HG03521 (cell line): ENCODE measurements around the gene EMID1.
"Not testable (repeated sequence)": the region's sequence is repeated elsewhere in the genome, so short reads cannot be mapped to it uniquely, and the experiment has no call there.

Source experiments
- ATAC-seq: cut with Tn5 transposase; IDR thresholded peaks from one replicate; pipeline ENCODE4 v1.9.1; 2021; ENCODE audit warnings: mild to moderate bottlenecking, moderate library complexity; ENCODE audit not compliant: unreplicated experiment

Gene EMID1

GRCh38 chr22:29208879-29209623 is 3.4 kb downstream of the EMID1 start:
- no peak for ATAC-seq

- ATAC-seq: no peak
Observed at GRCh38 chr22:29209624-29209929, 3.9 kb downstream of the EMID1 start.

GRCh38 chr22:29211066-29211465 is 5.4 kb downstream of the EMID1 start:
- ATAC-seq: no peak

GRCh38 chr22:29211466-29211865 is 5.8 kb downstream of the EMID1 start:
- no peak for ATAC-seq

GRCh38 chr22:29212743-29213142 is 7.0 kb downstream of the EMID1 start:
- no peak for ATAC-seq

- no peak for ATAC-seq
Observed at GRCh38 chr22:29213493-29213892, 7.8 kb downstream of the EMID1 start.

GRCh38 chr22:29214232-29214631 is 8.5 kb downstream of the EMID1 start:
- ATAC-seq: no peak

GRCh38 chr22:29215012-29215860 is 9.5 kb downstream of the EMID1 start:
- ATAC-seq: no peak

- no peak for ATAC-seq
Observed at GRCh38 chr22:29216011-29216872, 10.5 kb downstream of the EMID1 start.

GRCh38 chr22:29216873-29217666 is 11.4 kb downstream of the EMID1 start:
- no peak for ATAC-seq

GRCh38 chr22:29217827-29218757 is 12.4 kb downstream of the EMID1 start:
- ATAC-seq: no peak

- no peak for ATAC-seq
Observed at GRCh38 chr22:29218758-29219408, 13.2 kb downstream of the EMID1 start.

GRCh38 chr22:29219409-29219782 is 13.7 kb downstream of the EMID1 start:
- not testable (repeated sequence) for ATAC-seq

GRCh38 chr22:29219881-29220670 is 14.4 kb downstream of the EMID1 start:
- ATAC-seq: no peak

- ATAC-seq: no peak
Observed at GRCh38 chr22:29224121-29224858, 18.6 kb downstream of the EMID1 start.

GRCh38 chr22:29224859-29225410 is 19.2 kb downstream of the EMID1 start:
- ATAC-seq: no peak

GRCh38 chr22:29225422-29226090 is 19.9 kb downstream of the EMID1 start:
- no peak for ATAC-seq
